NCI-H2029 (cell line): Measurements from ENCODE around the gene ANHX.

Experiments used
- DNase-seq: peaks from one replicate; lab custom pipeline; 2025; lab: John Stamatoyannopoulos, UW

Gene ANHX

GRCh38 chr12:133202493-133203343, 33.0 kb downstream of the ANHX start:
- DNase-seq = no peak

GRCh38 chr12:133201888-133202287, 33.8 kb downstream of the ANHX start:
- DNase-seq = no peak

- DNase-seq = no peak
These were observed 42.8 kb downstream of the ANHX start for GRCh38 chr12:133192847-133193246.

GRCh38 chr12:133190176-133190575, 45.5 kb downstream of the ANHX start:
- no peak for DNase-seq

GRCh38 chr12:133181238-133181959, 54.3 kb downstream of the ANHX start, which contains the start of gene ZNF268:
TSS of gene ZNF268 (plus strand) at chr12:133181495. CDS start at chr12:133181998, 503 bp downstream.
- DNase-seq = peak; percentile 96

GRCh38 chr12:133180669-133181068, 55.0 kb downstream of the ANHX start:
- no peak for DNase-seq

GRCh38 chr12:133174901-133175300, 60.8 kb downstream of the ANHX start:
- no peak for DNase-seq

GRCh38 chr12:133172491-133172890, 63.2 kb downstream of the ANHX start:
- DNase-seq = no peak
